GM23338 (cell line): Measurements from ENCODE around the gene RHO. TPM values are rescaled to one million over a fixed set of nuclear protein-coding genes. Genes with fewer than 3 reads are reported as not detected.

ENCODE experiments used
- ATAC-seq: fragments of 200-7000 bp; cut with Tn5 transposase; 3 replicates; pipeline ENCODE4 v1.9.1; 2020
- DNase-seq: peaks from one replicate; pipeline ENCODE4 v3.0.0-alpha.2; 2015; ENCODE audit warnings: low spot score
- H2AFZ ChIP-seq: fragments of 200-600 bp; sonication (generic); 2 replicates; pipeline ENCODE4 v1.8.0; 2016; ENCODE audit warnings: antibody characterized with exemption, mild to moderate bottlenecking, moderate library complexity
- H3F3A ChIP-seq: fragments of 200-600 bp; sonication (generic); replicated peaks from 2 replicates; pipeline ENCODE4 v1.8.0; 2017; ENCODE audit warnings: antibody characterized with exemption, mixed run types, low read depth
- H3K27ac ChIP-seq: fragments of 200-600 bp; sonication (generic); 2 replicates; pipeline ENCODE4 v1.6.1; 2016; ENCODE audit warnings: low read depth
- H3K27me3 ChIP-seq: fragments of 200-600 bp; sonication (generic); 2 replicates; pipeline ENCODE4 v1.8.0; 2016; ENCODE audit warnings: mild to moderate bottlenecking, mixed run types, moderate library complexity; ENCODE audit not compliant: insufficient read depth
- H3K36me3 ChIP-seq: fragments of 200-600 bp; sonication (generic); 2 replicates; pipeline ENCODE4 v1.8.0; 2016; ENCODE audit warnings: mild to moderate bottlenecking; ENCODE audit not compliant: insufficient read depth
- H3K4me1 ChIP-seq: fragments of 200-600 bp; sonication (generic); 2 replicates; pipeline ENCODE4 v1.8.0; 2016; ENCODE audit warnings: mild to moderate bottlenecking, moderate library complexity; ENCODE audit not compliant: insufficient read depth
- H3K4me2 ChIP-seq: fragments of 200-600 bp; sonication (generic); 2 replicates; pipeline ENCODE4 v1.7.1; 2017; ENCODE audit warnings: mixed run types
- H3K4me3 ChIP-seq: fragments of 200-600 bp; sonication (generic); 2 replicates; pipeline ENCODE4 v1.6.1; 2016; ENCODE audit warnings: mixed run types
- H3K79me2 ChIP-seq: fragments of 200-600 bp; sonication (generic); replicated peaks from 2 replicates; pipeline ENCODE4 v1.8.0; 2017; ENCODE audit warnings: mild to moderate bottlenecking; ENCODE audit not compliant: insufficient read depth
- H3K9me2 ChIP-seq: fragments of 200-600 bp; sonication (generic); 2 replicates; pipeline ENCODE4 v1.8.0; 2017; ENCODE audit not compliant: insufficient read depth
- H4K20me1 ChIP-seq: fragments of 200-600 bp; sonication (generic); replicated peaks from 2 replicates; pipeline ENCODE4 v1.8.0; 2017; ENCODE audit warnings: mild to moderate bottlenecking; ENCODE audit not compliant: insufficient read depth
- H3K27ac Mint-ChIP-seq: 2 replicates; pipeline ENCODE4 v1.8.0; 2020; ENCODE audit warnings: inconsistent platforms, mild to moderate bottlenecking, moderate library complexity, mixed read lengths
- H3K27me3 Mint-ChIP-seq: 3 replicates; pipeline ENCODE4 v1.8.0; 2022; ENCODE audit warnings: low read depth, mild to moderate bottlenecking, moderate library complexity, mixed read lengths, inconsistent platforms; ENCODE audit not compliant: insufficient read depth, poor library complexity
- H3K36me3 Mint-ChIP-seq: 3 replicates; pipeline ENCODE4 v1.8.0; 2021; ENCODE audit warnings: low read depth, mild to moderate bottlenecking, inconsistent platforms, moderate library complexity, mixed read lengths
- H3K4me1 Mint-ChIP-seq: 3 replicates; pipeline ENCODE4 v1.8.0; 2020; ENCODE audit warnings: mild to moderate bottlenecking, inconsistent platforms, mixed read lengths
- H3K4me3 Mint-ChIP-seq: 3 replicates; pipeline ENCODE4 v1.8.0; 2021; ENCODE audit warnings: moderate library complexity, mild to moderate bottlenecking, inconsistent platforms, mixed read lengths
- H3K9me3 Mint-ChIP-seq: 3 replicates; pipeline ENCODE4 v1.8.0; 2020; ENCODE audit warnings: moderate library complexity, mild to moderate bottlenecking, inconsistent platforms, mixed read lengths
- EZH2 ChIP-seq: fragments of 200-600 bp; sonication (generic); IDR thresholded peaks from one replicate; pipeline ENCODE4 v1.8.0; 2017; ENCODE audit warnings: antibody characterized with exemption, mild to moderate bottlenecking, low read depth; ENCODE audit not compliant: unreplicated experiment
- STAT1 ChIP-seq: IDR thresholded peaks from one replicate; pipeline ENCODE4 v1.6.1; 2016; ENCODE audit warnings: antibody characterized with exemption; ENCODE audit not compliant: unreplicated experiment
- polyA plus RNA-seq: library from polyadenylated mRNA; unstranded; fragments of >200 nt; fragmentation: Nextera tagmentation; extraction: Ambion mirVana; gene quantifications from 2 replicates; pipeline ENCODE4 v1.2.1, GENCODE V29; 2016
- total RNA-seq: library from RNA; depleted of rRNA; stranded (reverse); fragments of >200 nt; shearing (Covaris generic); gene quantifications from 2 replicates; pipeline ENCODE4 v1.2.3, GENCODE V29; 2014
- TF ChIP-seq, protein P1 (sequence below): fragments of 250-450 bp; sonication (Bioruptor Pico); IDR thresholded peaks from 2 replicates; pipeline ENCODE4 v1.5.0; 2020; ENCODE audit warnings: mild to moderate bottlenecking, moderate library complexity
- TF ChIP-seq, protein P2 (sequence below), 2 experiments: fragments of 200-600 bp in 1 of 2; sonication (generic) in 1 of 2; conservative IDR thresholded peaks; 2 replicates each; pipeline versions ENCODE4 v1.5.1 to v1.6.1; 2016 to 2017; ENCODE audit warnings: antibody characterized with exemption in 2 of 2, low read depth in 2 of 2, mild to moderate bottlenecking in 2 of 2, moderate library complexity in 1 of 2

Gene RHO
- total and polyA plus RNA-seq, 2 experiments from 2014 or later = not detected

DNA sequence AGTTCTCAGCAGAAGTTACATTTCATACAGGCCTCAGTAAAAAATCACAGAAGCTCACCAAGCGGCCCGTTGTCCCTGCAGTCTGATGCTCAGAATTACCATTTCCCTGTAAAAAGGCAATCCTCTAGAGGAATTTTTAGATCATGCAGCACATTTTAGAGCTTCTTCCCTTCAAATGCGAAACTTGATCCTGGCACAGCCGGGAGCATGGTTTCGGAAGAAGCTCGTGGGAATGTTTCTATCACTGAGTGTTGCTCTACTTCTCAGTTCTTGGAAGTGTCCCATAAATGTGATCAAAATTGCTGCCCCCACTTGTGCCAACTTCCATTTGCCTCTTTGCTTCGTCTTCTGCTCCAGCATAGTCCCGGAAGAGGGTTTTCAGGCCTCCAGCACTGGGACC is 10.8 kb downstream of the RHO start (continued):
- TF ChIP-seq, protein P1, sequence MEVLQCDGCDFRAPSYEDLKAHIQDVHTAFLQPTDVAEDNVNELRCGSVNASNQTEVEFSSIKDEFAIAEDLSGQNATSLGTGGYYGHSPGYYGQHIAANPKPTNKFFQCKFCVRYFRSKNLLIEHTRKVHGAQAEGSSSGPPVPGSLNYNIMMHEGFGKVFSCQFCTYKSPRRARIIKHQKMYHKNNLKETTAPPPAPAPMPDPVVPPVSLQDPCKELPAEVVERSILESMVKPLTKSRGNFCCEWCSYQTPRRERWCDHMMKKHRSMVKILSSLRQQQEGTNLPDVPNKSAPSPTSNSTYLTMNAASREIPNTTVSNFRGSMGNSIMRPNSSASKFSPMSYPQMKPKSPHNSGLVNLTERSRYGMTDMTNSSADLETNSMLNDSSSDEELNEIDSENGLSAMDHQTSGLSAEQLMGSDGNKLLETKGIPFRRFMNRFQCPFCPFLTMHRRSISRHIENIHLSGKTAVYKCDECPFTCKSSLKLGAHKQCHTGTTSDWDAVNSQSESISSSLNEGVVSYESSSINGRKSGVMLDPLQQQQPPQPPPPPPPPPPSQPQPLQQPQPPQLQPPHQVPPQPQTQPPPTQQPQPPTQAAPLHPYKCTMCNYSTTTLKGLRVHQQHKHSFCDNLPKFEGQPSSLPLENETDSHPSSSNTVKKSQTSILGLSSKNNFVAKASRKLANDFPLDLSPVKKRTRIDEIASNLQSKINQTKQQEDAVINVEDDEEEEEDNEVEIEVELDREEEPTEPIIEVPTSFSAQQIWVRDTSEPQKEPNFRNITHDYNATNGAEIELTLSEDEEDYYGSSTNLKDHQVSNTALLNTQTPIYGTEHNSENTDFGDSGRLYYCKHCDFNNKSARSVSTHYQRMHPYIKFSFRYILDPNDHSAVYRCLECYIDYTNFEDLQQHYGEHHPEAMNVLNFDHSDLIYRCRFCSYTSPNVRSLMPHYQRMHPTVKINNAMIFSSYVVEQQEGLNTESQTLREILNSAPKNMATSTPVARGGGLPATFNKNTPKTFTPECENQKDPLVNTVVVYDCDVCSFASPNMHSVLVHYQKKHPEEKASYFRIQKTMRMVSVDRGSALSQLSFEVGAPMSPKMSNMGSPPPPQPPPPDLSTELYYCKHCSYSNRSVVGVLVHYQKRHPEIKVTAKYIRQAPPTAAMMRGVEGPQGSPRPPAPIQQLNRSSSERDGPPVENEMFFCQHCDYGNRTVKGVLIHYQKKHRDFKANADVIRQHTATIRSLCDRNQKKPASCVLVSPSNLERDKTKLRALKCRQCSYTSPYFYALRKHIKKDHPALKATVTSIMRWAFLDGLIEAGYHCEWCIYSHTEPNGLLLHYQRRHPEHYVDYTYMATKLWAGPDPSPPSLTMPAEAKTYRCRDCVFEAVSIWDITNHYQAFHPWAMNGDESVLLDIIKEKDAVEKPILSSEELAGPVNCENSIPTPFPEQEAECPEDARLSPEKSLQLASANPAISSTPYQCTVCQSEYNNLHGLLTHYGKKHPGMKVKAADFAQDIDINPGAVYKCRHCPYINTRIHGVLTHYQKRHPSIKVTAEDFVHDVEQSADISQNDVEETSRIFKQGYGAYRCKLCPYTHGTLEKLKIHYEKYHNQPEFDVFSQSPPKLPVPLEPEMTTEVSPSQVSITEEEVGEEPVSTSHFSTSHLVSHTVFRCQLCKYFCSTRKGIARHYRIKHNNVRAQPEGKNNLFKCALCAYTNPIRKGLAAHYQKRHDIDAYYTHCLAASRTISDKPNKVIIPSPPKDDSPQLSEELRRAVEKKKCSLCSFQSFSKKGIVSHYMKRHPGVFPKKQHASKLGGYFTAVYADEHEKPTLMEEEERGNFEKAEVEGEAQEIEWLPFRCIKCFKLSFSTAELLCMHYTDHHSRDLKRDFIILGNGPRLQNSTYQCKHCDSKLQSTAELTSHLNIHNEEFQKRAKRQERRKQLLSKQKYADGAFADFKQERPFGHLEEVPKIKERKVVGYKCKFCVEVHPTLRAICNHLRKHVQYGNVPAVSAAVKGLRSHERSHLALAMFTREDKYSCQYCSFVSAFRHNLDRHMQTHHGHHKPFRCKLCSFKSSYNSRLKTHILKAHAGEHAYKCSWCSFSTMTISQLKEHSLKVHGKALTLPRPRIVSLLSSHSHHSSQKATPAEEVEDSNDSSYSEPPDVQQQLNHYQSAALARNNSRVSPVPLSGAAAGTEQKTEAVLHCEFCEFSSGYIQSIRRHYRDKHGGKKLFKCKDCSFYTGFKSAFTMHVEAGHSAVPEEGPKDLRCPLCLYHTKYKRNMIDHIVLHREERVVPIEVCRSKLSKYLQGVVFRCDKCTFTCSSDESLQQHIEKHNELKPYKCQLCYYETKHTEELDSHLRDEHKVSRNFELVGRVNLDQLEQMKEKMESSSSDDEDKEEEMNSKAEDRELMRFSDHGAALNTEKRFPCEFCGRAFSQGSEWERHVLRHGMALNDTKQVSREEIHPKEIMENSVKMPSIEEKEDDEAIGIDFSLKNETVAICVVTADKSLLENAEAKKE (CRISPR knock-in tag) = no peak

DNA sequence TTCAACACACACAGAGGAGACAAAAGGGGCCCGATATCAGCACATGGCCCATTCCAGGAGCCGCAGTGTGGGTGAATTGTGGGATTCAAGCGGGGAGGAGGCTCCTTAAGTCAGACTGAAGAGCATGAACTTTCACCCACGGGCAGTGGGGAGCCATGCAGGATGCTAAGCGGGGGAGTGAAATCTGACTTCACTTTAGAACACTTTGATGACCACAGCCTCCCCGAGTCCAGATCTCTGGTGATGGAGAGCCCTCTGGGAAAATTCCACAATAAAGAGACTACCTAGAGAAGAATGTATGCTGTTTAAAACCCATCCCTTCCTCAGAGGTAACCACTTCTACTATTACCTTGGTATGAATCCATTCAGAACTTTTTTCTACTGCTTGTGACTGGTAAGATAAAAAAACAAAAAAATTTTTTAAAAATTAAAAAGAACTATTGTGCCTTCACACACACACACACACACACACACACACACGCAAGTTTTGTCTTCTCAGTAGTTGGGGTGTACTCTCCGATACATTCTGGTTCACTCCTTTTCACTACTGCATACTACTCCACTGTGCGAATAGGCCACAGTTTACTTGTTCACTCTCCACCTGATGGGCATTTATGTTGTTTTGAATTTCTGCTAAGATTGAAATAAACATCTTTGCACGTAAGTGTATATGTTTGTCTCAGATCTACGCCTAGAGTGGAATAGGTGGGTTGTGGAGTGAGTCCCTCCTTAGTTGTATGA is 12.5 kb downstream of the RHO start:
- Histone ChIP-seq H3K79me2 (no peaks in the 10 kb centered on the region), H3K4me3 (no peak overlapping the region), H3K27me3 (no peaks in the 10 kb centered on the region), H3K9me2 (peaks cover 4% of the 10 kb centered on the region; the same call in 1 of the 2 replicates), H3K27ac (no peak overlapping the region), H3K36me3 (no peaks in the 10 kb centered on the region), H4K20me1 (no peaks in the 10 kb centered on the region), H3K4me1 (peaks cover 13% of the 10 kb centered on the region; the same call in 1 of the 2 replicates), H3K4me2 (no peak overlapping the region), H2AFZ (no peak overlapping the region), H3F3A (no peaks in the 10 kb centered on the region)
- DNase-seq = no peak
- TF ChIP-seq, protein P2, sequence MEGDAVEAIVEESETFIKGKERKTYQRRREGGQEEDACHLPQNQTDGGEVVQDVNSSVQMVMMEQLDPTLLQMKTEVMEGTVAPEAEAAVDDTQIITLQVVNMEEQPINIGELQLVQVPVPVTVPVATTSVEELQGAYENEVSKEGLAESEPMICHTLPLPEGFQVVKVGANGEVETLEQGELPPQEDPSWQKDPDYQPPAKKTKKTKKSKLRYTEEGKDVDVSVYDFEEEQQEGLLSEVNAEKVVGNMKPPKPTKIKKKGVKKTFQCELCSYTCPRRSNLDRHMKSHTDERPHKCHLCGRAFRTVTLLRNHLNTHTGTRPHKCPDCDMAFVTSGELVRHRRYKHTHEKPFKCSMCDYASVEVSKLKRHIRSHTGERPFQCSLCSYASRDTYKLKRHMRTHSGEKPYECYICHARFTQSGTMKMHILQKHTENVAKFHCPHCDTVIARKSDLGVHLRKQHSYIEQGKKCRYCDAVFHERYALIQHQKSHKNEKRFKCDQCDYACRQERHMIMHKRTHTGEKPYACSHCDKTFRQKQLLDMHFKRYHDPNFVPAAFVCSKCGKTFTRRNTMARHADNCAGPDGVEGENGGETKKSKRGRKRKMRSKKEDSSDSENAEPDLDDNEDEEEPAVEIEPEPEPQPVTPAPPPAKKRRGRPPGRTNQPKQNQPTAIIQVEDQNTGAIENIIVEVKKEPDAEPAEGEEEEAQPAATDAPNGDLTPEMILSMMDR (conservative IDR thresholded peaks at IDR 0.05; ENCODE audit: low read depth in 2 of 2) = no peak
- TF ChIP-seq STAT1 (no peak), EZH2 (no peak)
- H3K4me1 Mint-ChIP-seq = peaks cover 31% of the 10 kb centered on the region
- no peak overlapping the region for H3K4me3 Mint-ChIP-seq
- no peaks in the 10 kb centered on the region for H3K9me3 Mint-ChIP-seq
- no peak overlapping the region for H3K27ac Mint-ChIP-seq
- peaks cover 14% of the 10 kb centered on the region for H3K27me3 Mint-ChIP-seq
- ATAC-seq = no peak
- H3K36me3 Mint-ChIP-seq = no peaks in the 10 kb centered on the region
